Panc1 (cell line): ENCODE results near the gene SPTLC2.

Source experiments
- POLR2AphosphoS5 ChIP-seq: IDR thresholded peaks from 2 replicates; pipeline ENCODE4 v1.6.1; 2012; ENCODE audit warnings: mild to moderate bottlenecking, low read depth, low read length, moderate library complexity
- TF ChIP-seq, protein P1 (sequence below), 2 experiments: IDR thresholded peaks; 2 replicates each; pipeline ENCODE4 v1.6.1; 2011 to 2012; ENCODE audit warnings: low read depth in 2 of 2, control low read depth in 1 of 2, low read length in 1 of 2, mild to moderate bottlenecking in 1 of 2, moderate library complexity in 1 of 2; ENCODE audit not compliant: insufficient read depth in 1 of 2
- TF ChIP-seq, protein P2 (sequence below): fragments of 450-650 bp; IDR thresholded peaks from 2 replicates; pipeline ENCODE4 v1.5.1; 2017; ENCODE audit warnings: mild to moderate bottlenecking

DNA sequence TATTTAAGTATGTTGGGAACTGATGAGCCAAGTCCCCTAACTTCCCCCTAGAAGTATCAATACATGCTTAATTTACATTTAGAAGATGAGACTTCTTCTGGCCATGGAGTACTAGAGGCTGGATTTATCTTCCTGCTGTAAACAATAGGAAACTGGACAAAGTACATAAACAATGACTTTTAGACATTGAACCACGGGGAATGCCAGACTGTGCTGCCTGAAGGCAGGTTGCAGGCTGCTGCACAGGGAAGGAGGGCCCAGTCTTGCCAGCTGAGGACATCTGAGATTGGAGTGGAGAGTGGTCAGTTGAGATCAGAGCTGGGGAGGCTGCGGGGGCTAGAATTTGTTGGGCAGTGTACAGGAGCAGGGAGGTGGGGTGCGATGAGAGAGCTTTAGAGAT lies 93.3 kb downstream of the SPTLC2 start:
- TF ChIP-seq, protein P1, sequence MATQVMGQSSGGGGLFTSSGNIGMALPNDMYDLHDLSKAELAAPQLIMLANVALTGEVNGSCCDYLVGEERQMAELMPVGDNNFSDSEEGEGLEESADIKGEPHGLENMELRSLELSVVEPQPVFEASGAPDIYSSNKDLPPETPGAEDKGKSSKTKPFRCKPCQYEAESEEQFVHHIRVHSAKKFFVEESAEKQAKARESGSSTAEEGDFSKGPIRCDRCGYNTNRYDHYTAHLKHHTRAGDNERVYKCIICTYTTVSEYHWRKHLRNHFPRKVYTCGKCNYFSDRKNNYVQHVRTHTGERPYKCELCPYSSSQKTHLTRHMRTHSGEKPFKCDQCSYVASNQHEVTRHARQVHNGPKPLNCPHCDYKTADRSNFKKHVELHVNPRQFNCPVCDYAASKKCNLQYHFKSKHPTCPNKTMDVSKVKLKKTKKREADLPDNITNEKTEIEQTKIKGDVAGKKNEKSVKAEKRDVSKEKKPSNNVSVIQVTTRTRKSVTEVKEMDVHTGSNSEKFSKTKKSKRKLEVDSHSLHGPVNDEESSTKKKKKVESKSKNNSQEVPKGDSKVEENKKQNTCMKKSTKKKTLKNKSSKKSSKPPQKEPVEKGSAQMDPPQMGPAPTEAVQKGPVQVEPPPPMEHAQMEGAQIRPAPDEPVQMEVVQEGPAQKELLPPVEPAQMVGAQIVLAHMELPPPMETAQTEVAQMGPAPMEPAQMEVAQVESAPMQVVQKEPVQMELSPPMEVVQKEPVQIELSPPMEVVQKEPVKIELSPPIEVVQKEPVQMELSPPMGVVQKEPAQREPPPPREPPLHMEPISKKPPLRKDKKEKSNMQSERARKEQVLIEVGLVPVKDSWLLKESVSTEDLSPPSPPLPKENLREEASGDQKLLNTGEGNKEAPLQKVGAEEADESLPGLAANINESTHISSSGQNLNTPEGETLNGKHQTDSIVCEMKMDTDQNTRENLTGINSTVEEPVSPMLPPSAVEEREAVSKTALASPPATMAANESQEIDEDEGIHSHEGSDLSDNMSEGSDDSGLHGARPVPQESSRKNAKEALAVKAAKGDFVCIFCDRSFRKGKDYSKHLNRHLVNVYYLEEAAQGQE (IDR thresholded peaks at IDR 0.05; ENCODE audit: insufficient read depth in 1 of 2, low read depth in 2 of 2, low read length in 1 of 2), result no peak
- TF ChIP-seq, protein P2, sequence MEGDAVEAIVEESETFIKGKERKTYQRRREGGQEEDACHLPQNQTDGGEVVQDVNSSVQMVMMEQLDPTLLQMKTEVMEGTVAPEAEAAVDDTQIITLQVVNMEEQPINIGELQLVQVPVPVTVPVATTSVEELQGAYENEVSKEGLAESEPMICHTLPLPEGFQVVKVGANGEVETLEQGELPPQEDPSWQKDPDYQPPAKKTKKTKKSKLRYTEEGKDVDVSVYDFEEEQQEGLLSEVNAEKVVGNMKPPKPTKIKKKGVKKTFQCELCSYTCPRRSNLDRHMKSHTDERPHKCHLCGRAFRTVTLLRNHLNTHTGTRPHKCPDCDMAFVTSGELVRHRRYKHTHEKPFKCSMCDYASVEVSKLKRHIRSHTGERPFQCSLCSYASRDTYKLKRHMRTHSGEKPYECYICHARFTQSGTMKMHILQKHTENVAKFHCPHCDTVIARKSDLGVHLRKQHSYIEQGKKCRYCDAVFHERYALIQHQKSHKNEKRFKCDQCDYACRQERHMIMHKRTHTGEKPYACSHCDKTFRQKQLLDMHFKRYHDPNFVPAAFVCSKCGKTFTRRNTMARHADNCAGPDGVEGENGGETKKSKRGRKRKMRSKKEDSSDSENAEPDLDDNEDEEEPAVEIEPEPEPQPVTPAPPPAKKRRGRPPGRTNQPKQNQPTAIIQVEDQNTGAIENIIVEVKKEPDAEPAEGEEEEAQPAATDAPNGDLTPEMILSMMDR, result no peak
- TF ChIP-seq POLR2AphosphoS5, result no peak
